IPS DF 4.7 (cell line): Measurements from ENCODE around the gene MOGAT3.

Source experiments
- DNase-seq: peaks from one replicate; pipeline ENCODE4 v3.0.0-alpha.2; 2013; ENCODE audit warnings: low spot score; ENCODE audit errors: extremely low read depth

MOGAT3 gene

DNA sequence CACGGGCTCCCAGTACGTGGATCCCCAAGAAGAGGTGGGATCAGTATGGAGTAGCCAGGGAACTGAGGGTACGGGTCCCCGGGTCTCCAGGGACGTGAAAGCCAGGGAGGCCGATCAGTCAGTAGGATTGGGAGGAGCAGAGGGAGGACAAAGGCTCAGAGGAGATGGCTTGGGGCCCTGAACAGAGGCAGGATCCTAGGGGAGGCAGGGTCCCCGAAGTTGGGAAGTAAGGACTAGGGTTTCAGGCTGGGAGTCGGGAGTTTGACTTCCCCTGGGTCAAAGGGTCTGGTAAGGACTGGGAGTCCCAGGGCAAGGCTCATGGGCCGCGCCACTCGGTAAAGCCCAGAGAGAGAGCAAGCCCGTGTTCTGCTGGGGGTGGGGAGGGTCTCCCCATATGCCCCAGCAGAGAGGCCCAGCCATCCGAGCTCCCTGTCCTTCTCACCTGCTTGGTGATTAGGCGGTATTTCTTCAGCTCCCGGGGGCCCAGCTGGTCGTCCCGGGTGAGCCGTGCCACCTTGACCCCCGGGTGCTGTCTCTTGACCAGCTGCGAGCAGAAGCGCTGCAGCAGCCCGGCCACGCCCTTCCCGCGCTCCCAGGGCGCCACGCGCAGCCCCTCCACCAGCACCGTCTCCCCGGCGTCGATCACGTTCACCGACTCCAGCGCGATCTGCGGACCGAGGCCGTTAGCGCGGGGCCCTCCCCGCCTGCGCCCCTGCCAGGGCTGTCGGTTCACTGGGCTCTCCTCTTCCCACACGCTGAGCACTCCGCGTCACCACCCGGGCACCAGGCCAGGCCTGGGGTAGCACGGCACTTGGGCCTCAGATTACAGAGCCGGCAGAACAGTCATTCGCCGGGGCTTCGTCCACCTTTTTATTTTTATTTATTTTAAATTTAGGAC is 27.7 kb downstream of the MOGAT3 start:
- no peak for DNase-seq

DNA sequence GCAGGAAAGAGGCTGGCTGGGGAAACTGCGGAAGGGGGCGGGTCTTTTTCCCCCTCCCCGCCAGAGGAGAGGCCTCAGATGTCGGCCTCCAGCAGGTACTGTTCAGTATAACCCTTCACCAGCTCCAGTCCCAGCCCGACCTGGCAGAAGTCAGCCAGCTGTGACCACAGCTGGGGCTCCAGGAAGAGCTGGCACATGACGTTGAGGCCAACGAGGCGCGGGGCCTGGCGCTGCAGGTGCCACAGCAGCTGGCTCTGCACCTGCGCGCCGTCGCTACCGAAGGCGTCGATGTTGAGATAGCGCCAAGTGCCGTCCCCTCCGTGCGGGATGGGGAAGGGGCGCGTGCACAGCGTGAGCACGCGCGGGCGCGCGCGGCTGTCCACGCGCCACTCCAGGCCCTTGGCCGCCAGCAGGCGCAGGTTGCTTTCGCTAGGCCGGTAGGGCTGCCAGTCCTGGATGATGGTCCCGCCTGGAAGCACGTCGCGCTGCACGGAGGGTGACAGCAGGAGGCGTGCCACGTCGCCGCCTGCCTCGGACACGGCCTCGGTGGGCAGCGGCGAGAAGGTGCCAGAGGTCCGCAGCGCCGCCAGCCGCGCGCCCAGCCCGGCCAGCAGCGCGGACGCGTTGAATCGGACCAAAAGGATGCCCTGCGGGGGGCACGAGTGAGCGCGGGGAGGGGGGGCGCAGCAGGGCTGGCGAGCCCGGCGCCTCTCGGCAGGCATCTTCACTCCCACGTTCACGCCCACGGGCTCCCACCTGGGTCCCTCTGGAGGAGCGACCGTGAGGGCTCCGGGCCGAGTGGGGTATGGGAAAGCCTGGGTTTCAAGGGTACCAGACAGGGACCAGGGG is 28.6 kb downstream of the MOGAT3 start:
- DNase-seq: no peak

DNA sequence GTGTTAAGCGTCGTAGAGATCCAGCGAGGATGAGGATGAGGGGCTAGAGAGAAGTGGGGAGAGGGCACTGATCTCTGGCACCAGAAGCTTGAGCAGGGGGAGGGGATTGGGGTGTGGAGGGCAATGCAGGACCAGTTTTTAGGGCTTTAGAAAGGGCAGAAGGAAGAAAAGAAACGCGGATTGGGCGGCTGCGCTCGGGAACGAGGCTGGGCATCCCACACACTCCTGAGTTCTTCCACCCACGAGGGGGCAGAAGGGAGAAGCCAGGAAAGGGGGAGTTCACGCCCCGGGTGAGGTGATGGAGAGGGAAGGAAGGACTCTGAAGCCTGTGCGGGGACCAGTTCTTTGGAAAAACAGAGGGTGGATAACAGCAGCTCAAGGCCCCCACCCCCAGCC is 29.4 kb downstream of the MOGAT3 start:
- DNase-seq: no peak

DNA sequence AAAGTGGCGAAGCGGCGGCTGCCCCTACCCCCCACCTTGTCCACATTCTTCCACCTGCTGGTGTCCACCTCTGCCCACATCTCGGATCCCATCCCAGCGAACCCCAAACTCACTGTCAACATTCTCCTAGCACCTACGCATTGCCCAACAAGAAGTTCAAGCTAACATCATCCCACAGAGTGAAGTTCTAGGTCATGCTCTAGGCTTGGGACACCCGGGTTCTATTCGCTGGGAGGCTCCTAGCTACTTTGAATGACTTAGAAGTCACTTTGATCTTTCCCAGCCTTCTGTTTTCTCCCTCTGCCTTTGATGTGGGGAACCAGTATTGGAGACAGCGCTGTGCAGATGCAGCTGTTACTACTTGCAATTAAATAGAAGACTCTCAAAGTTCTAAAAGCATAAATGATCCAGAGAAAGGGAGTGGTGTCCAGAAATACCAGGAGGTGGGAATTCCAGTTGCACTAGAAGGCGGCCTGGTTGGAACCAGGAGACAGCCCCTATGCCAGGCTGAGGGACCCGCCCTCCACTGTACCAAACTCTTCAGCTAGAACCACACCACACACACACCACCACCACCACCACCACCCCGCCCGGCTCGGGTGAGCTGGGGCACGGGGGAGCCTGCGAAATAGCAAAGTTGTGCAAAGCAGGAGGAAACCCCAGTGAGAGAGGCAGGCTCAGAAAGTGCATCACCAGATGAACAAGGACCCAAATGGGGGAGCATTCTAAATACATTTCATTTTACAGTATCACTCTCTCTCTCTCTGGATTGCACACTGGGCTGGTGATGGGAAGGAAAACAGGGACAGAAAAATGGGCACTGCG is 30.0 kb downstream of the MOGAT3 start:
- no peak for DNase-seq

DNA sequence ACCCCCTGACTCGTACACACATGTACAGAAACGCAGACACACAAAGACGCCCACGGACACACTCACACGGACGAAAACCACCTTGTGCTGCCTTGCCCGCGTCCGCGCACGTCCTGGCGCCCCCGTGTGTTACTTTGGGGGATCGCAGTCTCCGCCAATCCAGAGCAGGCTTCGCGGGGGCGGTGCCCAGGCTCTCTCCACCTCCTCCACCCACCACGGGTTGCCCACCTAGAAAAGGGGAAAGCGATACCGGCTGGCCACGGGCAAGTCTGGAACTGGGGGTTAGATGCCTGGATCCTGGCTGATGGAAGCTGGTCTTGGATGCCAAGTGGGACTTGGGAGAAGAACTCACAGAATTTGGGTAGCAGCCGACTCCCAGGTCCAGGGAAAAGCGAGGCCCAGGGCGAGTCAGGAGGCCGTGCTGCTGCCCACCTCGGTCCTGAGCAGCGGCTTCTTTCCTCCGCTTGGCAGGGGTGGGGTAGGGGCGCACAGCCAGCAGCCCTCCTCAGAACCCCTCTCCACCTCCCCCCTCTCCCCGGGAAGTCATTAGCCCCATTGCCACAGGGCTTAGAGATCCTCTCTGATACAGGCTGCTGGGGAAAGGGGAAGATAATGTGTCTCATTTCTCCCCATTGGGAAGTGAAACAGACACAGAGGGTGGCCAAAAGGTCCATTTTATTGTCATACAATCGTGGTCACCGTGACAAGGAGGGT is 30.8 kb downstream of the MOGAT3 start:
- no peak for DNase-seq

DNA sequence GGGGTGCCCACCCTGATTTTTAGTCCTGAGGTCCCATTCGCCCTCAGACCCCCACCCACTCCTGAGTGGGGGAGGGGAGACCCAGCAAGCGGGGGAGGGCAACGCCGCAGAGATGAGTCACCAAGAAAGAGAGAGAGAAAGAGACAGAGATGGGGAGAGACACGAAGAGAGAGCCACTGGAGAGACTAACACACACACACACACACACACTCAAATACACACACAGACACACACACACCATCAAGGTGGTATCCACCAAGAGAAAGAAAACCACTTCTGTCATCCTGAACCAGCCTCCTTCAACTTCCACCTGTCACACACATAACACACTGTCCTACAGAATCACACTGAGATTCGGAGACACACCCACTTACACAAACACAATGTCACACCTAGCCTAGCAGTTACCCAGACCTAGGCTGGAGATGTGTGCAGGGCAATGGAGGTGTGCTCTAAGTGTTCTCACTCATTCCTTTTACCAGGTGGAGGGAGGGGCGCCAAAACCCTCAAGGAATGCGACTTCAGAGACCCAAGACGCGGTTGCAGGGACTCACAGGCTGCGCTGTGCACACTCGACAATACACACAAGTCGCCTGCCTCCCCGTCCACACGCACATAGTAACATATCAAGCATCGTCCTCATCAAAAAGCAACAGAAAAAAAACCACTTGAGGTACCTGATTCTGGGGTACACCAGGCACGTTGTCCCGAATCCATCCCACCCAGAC is 31.6 kb downstream of the MOGAT3 start:
- DNase-seq: no peak

DNA sequence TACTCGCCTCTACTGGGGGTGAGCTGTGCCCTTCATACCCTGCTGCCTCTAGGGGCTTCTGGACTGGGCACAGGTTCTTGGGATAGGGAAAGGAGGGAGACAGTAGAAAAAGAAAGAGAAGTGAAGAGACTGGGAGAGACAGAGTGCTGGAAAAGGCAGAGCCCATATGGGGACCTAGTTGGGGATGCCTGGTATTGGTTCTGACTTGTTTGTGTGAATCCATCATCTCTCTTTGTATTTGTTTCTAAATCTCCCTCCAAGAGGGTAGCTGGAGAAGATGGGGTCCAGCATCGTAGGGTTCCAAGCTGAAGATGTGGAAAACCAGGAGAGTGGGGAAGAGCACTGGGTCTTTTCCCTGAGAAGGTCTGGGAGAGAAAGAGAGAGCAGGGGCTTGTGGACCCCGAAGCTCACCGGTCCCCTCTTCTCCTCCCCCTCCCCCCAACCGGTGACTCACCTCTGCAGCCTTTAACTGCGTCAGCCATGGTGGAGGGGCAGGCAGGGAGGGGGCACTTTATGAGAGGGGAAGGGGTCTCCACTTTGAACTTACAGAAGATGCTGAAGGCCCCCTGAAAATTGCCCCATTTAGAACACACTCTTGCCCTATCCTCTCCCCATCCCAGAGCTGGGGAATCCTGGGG is 32.3 kb downstream of the MOGAT3 start:
- DNase-seq: no peak

DNA sequence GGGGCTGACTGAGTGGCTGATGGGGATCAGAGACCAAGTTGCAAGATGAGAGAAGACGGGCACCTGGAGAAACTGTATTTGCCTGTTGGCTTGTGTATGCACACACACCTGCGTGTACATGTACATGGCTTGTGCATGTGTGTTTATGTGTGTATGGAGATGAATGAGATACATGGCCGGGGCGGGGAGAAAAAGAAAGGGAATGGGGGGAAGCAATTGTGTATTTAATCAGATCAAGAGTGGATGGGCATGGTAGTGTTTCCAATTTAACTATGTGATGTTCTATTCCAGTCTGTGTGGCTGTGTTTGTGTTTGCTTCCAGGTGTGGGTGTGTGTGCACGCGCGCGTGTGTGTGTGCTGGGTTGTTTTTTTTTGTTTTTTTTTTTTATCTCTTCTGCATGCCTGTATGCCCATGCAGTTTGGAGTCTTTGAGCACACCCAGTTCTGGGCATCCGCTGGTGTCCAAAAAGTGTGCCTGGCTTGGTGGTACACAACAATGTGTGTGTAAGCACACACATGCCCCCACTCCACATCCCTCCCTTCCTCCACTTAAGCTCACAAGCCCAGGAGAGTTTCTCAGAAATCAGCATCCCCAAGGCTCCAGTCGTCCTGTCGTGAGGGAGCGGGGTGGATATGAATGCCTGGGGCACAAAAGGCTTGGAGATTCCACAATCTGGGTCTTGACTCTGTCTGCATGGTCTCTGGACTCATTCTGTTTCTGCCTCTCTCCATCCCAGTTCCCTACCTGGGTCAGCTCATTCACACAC is 33.0 kb downstream of the MOGAT3 start:
- DNase-seq: no peak

DNA sequence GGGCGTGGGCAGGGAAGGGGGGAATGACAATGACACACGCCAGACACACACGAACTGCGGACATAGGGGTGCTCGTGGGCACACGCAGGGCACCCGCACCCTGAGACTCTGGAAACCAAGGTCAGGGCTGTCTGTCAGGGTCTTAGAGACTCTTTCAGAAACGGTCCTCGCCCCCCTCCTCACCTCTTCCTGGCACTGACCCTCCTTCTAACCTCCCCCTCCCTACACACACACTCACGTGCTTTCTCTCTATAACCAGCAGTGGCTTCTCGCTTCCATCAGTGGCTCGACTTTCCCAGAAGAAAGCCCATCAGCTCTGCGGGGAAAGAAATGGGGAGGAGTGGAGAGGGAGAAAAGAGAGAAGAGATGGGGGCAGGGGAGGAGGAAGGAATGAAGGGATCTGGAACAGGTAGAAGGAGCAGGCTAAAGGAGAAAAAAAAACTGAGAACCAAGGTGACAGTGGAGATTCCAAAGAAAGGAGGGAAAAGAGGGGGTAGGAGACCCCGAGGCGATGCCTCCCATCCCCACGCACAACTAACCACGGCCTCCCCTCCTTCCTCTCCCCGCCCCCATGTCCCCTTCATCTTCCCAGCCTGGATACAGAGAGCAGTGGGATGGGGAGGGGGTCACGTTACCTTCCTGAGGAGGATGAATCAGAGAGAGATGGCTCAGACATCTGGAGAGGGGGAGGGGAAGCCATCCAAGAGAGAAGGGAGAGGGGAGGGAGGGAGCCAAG is 33.8 kb downstream of the MOGAT3 start:
- DNase-seq: no peak

DNA sequence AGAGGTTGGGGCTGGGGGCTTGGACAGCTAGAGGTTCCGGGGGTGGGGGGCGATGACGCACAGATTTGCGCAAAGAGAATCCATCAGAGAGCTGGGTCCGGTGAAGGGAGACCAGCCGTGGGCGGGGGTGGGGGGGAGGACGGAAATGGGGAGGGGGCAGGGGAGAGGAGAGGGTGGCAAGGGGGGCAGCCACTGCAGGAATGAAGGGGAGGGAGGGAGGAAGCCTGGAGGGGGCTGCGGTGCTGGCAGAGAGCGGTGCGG is 34.3 kb downstream of the MOGAT3 start:
- no peak for DNase-seq

DNA sequence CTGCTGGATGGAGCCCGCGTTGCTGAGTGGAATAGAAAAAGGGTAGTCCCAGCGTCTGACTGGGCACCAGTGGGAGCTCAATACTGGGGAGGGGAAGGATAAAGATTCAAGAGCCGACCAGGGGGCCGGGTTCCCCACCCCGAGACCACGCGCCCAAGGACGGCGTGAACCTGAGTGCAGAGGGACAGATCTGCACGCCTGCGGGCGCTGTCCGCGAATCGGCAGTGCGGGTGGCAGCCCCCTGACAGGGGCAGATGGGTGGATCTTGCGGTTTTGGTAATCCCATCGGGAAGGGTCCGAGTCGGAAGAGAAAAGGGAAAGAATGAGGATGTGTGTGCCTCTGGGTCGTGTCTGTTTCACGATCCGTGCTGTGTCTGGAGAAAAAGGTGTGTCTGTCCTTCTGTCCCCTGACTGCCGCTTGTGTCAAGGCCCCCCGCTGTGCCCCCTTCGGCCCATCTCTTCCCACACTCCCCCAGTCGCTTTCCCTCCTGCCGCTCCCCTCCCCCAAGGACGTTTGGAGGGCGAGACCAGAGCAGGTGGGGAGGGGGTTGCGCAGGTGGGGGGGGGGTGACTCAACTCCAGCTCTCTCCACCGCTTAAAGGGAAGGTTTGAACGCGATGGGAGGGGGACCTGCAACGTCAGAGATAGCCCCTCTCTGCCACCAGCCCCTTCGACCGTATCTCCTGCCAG is 34.7 kb downstream of the MOGAT3 start:
- no peak for DNase-seq

DNA sequence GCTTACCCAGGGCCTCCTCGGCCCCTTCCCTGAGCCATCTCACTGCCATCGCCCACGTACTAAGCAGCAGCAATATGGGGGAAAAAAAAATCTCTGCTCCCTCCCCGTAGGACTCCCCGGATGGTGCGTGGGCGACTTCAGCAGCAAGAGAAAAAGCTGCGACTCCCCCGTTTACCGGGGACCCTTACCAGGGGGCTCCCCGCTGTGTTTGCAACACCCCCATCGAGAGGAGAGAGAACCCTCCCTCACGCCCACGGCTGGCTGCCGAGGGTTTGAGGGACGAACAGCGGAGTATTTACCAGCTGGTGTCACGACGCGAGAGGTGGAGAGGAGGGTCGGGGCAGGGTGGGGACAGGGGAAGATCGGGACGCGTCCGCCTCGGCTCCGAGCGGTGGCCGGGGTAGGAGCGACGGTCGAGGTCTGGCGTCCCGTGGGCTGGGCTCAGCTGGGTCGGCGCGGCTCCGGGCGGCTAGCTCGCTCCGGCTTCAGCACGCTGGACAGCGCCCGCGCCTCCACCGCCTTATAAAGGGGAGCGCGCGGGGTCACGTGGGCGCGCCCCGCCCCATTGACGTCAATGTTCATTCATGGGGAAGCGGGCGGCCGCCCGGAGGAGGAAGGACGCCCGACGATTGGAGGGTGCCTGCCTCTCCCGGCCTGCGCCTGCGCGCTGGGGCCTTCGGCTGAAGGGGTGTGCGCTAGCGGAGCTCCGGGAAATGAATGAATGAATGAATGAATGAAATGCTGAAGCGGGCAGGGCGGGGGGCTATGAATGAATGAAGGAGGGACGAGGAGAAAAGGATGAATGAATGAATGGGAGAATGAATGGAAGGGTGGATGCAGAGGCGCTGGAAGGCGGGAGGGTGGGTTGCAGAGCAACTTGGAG is 35.5 kb downstream of the MOGAT3 start, which contains the start of gene VGF:
TSS of gene VGF (minus strand) at position 495 of the 883 bp plus-strand sequence. CDS start 726 bp downstream, outside the sequence.
- DNase-seq: no peak

DNA sequence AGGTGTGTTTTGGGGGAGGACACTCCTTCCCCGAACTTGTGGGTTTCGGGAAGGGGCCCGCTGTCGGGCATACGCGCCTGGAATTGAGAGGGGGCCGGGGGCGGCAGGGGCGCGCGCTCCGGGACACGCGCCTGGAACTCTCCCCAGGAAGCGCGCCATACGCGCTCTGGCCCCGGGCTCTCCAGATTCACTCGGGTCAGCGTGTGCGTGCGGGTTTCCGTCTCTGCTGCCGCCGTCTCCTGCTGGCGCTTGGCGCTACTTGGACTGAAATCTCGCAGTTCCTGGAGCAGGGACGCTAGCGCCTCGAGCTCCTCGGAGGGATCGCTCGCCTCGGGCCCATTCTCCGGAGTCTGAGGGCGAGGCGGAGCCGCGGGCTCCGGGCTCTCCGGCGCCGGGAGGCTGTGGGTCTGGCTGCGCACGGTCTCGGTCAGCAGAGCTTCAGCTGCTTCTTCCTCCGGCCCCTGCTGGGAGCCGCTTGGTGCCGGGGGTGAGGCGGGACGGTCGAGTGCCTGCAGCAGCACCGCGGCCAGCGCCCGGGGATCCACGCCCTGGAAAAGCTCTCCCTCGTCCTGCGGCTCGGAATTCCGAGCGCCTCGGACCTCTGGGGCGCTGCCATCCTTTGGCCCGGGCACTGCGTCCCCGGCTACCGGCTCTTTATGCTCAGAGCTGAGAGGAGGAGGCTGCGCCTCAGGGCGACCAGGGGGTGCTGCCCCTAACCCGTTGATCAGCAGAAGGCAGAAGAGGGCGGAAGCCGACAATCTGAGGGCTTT is 36.6 kb downstream of the MOGAT3 start:
- no peak for DNase-seq

DNA sequence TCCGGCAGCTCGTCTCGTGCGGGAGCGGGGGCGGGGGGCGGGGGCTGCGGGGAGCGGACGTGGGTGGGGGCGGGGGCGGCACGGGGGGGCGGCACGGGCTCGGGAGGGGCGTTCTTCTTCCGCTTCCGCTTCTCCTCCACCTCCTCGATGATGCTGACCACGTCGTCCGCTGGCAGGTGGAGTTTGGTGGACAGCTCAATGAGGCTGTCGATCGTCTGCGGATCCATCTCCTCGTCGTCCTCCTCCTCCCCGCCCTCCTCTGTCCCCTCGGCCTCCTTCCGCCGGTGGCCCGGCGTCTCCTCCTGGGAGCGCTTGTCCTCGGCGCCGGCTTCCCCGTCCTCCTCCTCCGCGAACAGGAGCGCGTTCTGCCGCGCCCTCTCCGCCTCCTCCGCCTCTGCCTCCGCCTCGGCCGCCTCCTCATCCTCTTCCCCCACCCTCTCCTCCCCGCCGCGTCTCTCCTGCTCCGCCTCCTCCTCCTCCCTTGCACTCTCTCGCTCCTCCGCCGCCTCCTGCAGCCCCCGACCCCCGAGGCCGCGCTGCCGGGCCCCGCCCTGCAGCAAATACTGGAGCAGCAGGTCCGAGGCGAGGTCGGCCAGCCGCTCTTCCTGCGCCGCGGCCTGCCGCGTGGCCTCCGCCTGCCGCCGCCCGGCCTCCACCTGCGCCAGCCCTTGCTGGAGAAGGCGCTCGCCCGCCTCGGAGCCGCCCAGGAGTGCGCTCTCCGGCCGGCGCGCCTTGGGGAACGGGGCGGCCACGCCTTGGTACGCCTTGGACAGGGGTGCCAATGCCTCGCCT is 37.4 kb downstream of the MOGAT3 start:
- no peak for DNase-seq

DNA sequence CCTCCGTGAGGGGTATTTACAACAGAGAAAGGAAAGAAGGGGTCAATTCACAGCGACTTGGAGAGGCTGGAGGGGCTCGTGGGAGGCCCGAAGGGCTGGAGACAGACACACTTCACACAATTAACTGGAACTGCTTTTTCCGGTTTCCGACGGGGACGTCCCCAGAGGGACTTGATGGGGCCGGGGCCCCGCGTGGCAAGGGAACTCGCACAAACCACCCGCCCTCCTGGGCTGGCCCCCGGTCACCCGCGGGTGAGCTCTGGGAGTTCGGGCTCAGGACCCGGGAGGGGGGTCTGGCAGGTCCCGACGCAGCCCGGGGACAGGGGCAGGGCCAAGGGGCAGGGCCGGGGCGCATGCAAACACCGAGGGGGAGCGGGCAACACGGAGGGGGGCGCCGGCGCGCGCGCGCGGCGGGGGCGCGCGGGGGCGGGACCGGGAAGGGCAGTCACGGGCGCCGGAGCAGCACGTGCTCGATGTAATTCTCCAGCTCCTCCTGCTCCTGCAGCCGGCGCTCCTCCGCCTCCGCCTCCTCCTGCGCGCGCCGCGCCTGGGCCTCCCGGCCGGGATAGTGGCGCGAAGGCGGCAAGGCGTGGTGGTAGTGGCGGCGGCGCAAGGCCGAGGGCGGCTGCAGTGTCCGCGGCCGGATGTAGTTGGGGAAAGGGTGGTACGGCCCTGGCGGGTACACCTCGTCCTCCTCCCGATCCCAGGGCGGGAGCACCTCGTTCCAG is 38.1 kb downstream of the MOGAT3 start:
- DNase-seq: no peak
